ENCODE measurements around the gene PEAR1. TPM values are rescaled to one million over a fixed set of nuclear protein-coding genes. Genes with fewer than 3 reads are reported as not detected.
A peak's percentile ranks its signal among the peaks of the same experiment; 100 is the strongest.

PEAR1 gene
- total and polyA plus RNA-seq, 2 donors (not counting 1 experiment from before 2014, with no cell fraction given): 2.6 to 41.5 TPM

GRCh38 chr1:156875341-156875615 lies 18.2 kb upstream of the PEAR1 start:
- Histone ChIP-seq H3K27me3 (ENCODE audit: control insufficient read depth, insufficient read depth, low read length) (peaks cover 29% of the 10 kb centered on the region), H3K4me1 (ENCODE audit: control insufficient read depth, extremely low read depth, insufficient read depth, low read length) (peaks cover 2% of the 10 kb centered on the region), H3K4me3 (replicated peaks in 1 of 4; ENCODE audit: control extremely low read depth in 1 of 4, insufficient read depth in 1 of 4, low read depth in 3 of 4, low read length in 4 of 4) (no peak overlapping the region), H3K27ac (ENCODE audit: insufficient read depth, low read length) (no peak overlapping the region), H2AFZ (ENCODE audit: low read length) (no peak overlapping the region), H3K4me2 (ENCODE audit: extremely low read depth, insufficient read depth, low read length) (no peak overlapping the region), H3K9me3 (ENCODE audit: control insufficient read depth, insufficient read depth, low read depth, low read length) (no peaks in the 10 kb centered on the region), H3K36me3 (ENCODE audit: control insufficient read depth, insufficient read depth, low read length) (no peaks in the 10 kb centered on the region), H4K20me1 (ENCODE audit: control insufficient read depth, extremely low read depth, insufficient read depth, low read length) (no peaks in the 10 kb centered on the region), H3K79me2 (ENCODE audit: control insufficient read depth, insufficient read depth, low read length) (no peaks in the 10 kb centered on the region), H3K9ac (ENCODE audit: insufficient read depth, low read length) (no peak overlapping the region)
- DNase-seq (ENCODE audit: low read depth in 2 of 2): no peak
- no peak for TF ChIP-seq EZH2 (IDR thresholded peaks at IDR 0.05; ENCODE audit: low read length, missing control alignments)
- TF ChIP-seq, protein P1, sequence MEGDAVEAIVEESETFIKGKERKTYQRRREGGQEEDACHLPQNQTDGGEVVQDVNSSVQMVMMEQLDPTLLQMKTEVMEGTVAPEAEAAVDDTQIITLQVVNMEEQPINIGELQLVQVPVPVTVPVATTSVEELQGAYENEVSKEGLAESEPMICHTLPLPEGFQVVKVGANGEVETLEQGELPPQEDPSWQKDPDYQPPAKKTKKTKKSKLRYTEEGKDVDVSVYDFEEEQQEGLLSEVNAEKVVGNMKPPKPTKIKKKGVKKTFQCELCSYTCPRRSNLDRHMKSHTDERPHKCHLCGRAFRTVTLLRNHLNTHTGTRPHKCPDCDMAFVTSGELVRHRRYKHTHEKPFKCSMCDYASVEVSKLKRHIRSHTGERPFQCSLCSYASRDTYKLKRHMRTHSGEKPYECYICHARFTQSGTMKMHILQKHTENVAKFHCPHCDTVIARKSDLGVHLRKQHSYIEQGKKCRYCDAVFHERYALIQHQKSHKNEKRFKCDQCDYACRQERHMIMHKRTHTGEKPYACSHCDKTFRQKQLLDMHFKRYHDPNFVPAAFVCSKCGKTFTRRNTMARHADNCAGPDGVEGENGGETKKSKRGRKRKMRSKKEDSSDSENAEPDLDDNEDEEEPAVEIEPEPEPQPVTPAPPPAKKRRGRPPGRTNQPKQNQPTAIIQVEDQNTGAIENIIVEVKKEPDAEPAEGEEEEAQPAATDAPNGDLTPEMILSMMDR (conservative IDR thresholded peaks at IDR 0.05 in 1 of 2, IDR thresholded peaks at IDR 0.05 in 1 of 2; ENCODE audit: low read depth in 1 of 2, low read length in 2 of 2): no peak

DNA sequence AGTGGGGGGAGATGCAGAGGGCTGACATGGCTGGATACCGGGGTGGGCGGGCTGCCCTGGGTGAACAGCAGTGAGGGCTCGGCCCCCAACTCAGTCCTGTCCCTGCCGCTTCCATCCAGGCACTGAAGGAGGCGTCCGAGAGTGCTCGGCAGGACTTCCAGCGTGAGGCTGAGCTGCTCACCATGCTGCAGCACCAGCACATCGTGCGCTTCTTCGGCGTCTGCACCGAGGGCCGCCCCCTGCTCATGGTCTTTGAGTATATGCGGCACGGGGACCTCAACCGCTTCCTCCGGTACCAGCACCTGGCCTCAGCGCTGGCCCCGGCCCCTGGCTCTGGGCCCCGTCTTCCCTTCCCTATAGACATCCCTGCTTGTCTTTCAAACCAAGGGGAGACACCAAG lies 17.2 kb upstream of the PEAR1 start:
- no peaks in the 10 kb centered on the region for H3K4me1 ChIP-seq (ENCODE audit: control insufficient read depth, extremely low read depth, insufficient read depth, low read length)
- H3K4me3 ChIP-seq (replicated peaks in 1 of 4; ENCODE audit: control extremely low read depth in 1 of 4, insufficient read depth in 1 of 4, low read depth in 3 of 4, low read length in 4 of 4): no peak overlapping the region
- H3K79me2 ChIP-seq (ENCODE audit: control insufficient read depth, insufficient read depth, low read length): no peaks in the 10 kb centered on the region
- TF ChIP-seq EZH2 (IDR thresholded peaks at IDR 0.05; ENCODE audit: low read length, missing control alignments): no peak
- TF ChIP-seq, protein P1 (conservative IDR thresholded peaks at IDR 0.05 in 1 of 2, IDR thresholded peaks at IDR 0.05 in 1 of 2; ENCODE audit: low read depth in 1 of 2, low read length in 2 of 2): peak in 1 of 2 donors; percentile 31
- H3K9ac ChIP-seq (ENCODE audit: insufficient read depth, low read length): no peak overlapping the region
- H3K27me3 ChIP-seq (ENCODE audit: control insufficient read depth, insufficient read depth, low read length): peaks cover 38% of the 10 kb centered on the region
- DNase-seq (ENCODE audit: low read depth in 2 of 2): no peak
- no peak overlapping the region for H2AFZ ChIP-seq (ENCODE audit: low read length)
- no peaks in the 10 kb centered on the region for H4K20me1 ChIP-seq (ENCODE audit: control insufficient read depth, extremely low read depth, insufficient read depth, low read length)
- H3K4me2 ChIP-seq (ENCODE audit: extremely low read depth, insufficient read depth, low read length): no peak overlapping the region
- H3K27ac ChIP-seq (ENCODE audit: insufficient read depth, low read length): no peak overlapping the region
- no peaks in the 10 kb centered on the region for H3K36me3 ChIP-seq (ENCODE audit: control insufficient read depth, insufficient read depth, low read length)
- no peaks in the 10 kb centered on the region for H3K9me3 ChIP-seq (ENCODE audit: control insufficient read depth, insufficient read depth, low read depth, low read length)

DNA sequence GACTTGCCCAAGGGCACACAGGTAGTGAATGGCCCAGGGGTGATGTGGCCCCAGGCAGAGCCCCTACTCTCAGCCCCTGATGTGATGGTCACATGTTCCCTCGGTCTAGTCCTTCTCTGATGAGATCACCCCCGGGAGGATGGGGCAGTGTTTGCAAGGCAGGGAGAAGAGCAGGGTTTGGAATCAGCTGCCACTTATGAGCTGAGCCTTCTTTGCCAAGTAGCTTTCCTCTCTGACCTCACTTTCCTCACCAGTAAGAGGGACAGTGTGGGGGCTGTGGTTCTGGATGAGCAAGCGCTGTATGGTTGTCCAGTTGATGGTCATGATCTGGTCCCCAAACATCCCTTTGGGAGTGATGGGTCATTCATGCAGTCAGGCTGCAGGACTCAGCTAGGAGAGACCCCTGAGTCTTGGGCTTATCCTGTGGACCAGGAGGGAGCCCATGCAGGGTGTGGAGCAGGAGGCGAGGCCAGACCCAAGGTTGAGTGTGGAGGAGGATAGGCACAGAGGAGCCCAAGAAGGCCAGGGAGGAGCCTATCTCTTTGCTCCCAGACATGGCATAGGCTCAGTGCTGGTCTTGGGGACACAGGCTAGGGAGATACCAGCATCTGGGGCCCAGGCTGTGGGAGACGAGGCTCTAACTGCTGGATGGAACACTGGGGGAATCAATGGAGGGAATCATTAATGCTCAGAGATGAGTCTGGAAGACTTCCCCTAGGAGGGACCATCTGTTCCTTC lies 15.9 kb upstream of the PEAR1 start:
- no peak overlapping the region for H3K9ac ChIP-seq (ENCODE audit: insufficient read depth, low read length)
- no peaks in the 10 kb centered on the region for H3K9me3 ChIP-seq (ENCODE audit: control insufficient read depth, insufficient read depth, low read depth, low read length)
- no peak for TF ChIP-seq EZH2 (IDR thresholded peaks at IDR 0.05; ENCODE audit: low read length, missing control alignments)
- TF ChIP-seq, protein P1 (conservative IDR thresholded peaks at IDR 0.05 in 1 of 2, IDR thresholded peaks at IDR 0.05 in 1 of 2; ENCODE audit: low read depth in 1 of 2, low read length in 2 of 2): no peak
- H3K4me1 ChIP-seq (ENCODE audit: control insufficient read depth, extremely low read depth, insufficient read depth, low read length): no peaks in the 10 kb centered on the region
- no peak overlapping the region for H3K27ac ChIP-seq (ENCODE audit: insufficient read depth, low read length)
- H3K27me3 ChIP-seq (ENCODE audit: control insufficient read depth, insufficient read depth, low read length): peaks cover 49% of the 10 kb centered on the region
- no peaks in the 10 kb centered on the region for H4K20me1 ChIP-seq (ENCODE audit: control insufficient read depth, extremely low read depth, insufficient read depth, low read length)
- no peak for DNase-seq (ENCODE audit: low read depth in 2 of 2)
- H3K79me2 ChIP-seq (ENCODE audit: control insufficient read depth, insufficient read depth, low read length): no peaks in the 10 kb centered on the region
- no peak overlapping the region for H2AFZ ChIP-seq (ENCODE audit: low read length)
- H3K4me3 ChIP-seq (replicated peaks in 1 of 4; ENCODE audit: control extremely low read depth in 1 of 4, insufficient read depth in 1 of 4, low read depth in 3 of 4, low read length in 4 of 4): no peak overlapping the region
- H3K4me2 ChIP-seq (ENCODE audit: extremely low read depth, insufficient read depth, low read length): no peak overlapping the region
- H3K36me3 ChIP-seq (ENCODE audit: control insufficient read depth, insufficient read depth, low read length): no peaks in the 10 kb centered on the region

All from fibroblast of lung (primary cell).